ENCODE measurements around the gene ADAMTS18. TPM values are rescaled to one million over a fixed set of nuclear protein-coding genes. Genes with fewer than 3 reads are reported as not detected.

The ADAMTS18 gene
- total RNA-seq, 2 donors from 2014 or later: 0.52 to 2.6 TPM

DNA sequence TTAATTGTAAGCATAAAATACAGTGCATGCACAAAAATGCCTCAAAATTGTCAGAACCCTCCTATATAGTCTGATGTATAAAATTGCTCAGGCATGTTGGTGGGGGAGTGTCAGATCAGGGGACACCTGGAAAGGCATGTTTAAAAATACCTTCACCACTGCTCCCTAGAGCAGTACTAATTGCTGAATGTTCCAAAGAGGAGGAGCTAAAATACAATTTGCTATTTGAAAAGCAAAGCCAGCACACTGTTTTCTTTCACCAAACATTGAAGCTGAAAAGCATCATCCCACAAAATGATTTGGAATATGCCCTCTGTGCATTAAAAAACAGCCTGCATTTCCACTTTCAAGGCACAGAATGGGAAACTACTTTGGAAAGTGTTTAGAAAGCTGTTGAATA, 2.6 kb downstream of the ADAMTS18 start:
- Histone ChIP-seq H3K4me3 (no peak overlapping the region), H3K4me1 (peaks cover 15% of the 10 kb centered on the region), H3K36me3 (replicated peaks in 1 of 2; ENCODE audit: insufficient read depth in 1 of 2, low read depth in 2 of 2) (no peaks in the 10 kb centered on the region), H3K27me3 (no peaks in the 10 kb centered on the region), H3K27ac (no peak overlapping the region), H3K9me3 (no peaks in the 10 kb centered on the region)
- no peak for ATAC-seq
- no peak for DNase-seq
- no peak for TF ChIP-seq POLR2A (IDR thresholded peaks at IDR 0.05)
- TF ChIP-seq, protein P1, sequence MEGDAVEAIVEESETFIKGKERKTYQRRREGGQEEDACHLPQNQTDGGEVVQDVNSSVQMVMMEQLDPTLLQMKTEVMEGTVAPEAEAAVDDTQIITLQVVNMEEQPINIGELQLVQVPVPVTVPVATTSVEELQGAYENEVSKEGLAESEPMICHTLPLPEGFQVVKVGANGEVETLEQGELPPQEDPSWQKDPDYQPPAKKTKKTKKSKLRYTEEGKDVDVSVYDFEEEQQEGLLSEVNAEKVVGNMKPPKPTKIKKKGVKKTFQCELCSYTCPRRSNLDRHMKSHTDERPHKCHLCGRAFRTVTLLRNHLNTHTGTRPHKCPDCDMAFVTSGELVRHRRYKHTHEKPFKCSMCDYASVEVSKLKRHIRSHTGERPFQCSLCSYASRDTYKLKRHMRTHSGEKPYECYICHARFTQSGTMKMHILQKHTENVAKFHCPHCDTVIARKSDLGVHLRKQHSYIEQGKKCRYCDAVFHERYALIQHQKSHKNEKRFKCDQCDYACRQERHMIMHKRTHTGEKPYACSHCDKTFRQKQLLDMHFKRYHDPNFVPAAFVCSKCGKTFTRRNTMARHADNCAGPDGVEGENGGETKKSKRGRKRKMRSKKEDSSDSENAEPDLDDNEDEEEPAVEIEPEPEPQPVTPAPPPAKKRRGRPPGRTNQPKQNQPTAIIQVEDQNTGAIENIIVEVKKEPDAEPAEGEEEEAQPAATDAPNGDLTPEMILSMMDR (IDR thresholded peaks at IDR 0.05): no peak
- intact Hi-C loops (cut with DNase I): no loop called here

DNA sequence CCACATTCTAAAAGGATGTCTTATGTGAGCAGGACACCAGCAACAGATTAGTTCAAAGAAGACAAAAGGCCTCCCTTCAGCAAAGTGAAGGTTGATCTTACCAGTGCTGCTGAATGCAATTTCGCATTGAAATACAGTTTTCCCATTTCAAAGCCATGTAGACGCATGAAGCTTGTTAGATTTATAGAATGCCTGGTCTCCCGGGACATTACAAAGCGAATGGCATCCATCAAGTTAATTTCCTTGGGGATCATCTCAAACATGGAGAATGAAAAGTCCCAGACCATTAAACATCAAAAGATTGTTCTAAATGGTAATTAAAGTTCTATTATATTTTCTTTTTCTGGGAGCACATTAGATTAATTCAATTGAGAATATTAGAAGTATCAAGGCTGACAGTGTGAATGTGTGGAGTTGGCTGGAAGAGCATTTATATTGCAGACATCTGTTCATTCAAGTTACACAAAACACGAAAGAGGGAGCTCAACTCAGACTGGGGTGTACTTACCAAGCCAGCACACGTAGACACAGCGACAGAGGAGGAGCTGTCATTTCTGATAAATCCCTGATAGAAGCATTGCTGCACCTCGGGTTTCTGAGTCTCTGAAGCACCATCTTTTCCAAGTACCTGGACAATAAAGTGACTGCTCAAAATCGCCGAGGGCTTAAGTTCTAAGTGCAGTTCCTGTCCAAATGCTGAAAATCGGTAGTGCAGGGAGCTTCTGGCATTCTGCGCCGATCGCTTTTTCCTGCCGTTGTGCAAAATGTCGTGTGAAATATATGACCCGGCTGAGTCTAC, 3.8 kb downstream of the ADAMTS18 start:
- 65 to 66% methylated on average over 17 of the region's 17 CpGs for WGBS, 2 donors
- intact Hi-C loops (cut with DNase I): no loop called here
- no peak for TF ChIP-seq POLR2A (IDR thresholded peaks at IDR 0.05)
- TF ChIP-seq, protein P1 (IDR thresholded peaks at IDR 0.05): no peak
- no peak overlapping the region for H3K4me3 ChIP-seq
- no peaks in the 10 kb centered on the region for H3K9me3 ChIP-seq
- no peaks in the 10 kb centered on the region for H3K36me3 ChIP-seq (replicated peaks in 1 of 2; ENCODE audit: insufficient read depth in 1 of 2, low read depth in 2 of 2)
- no peak for DNase-seq
- no peak overlapping the region for H3K27ac ChIP-seq
- peaks cover 15% of the 10 kb centered on the region for H3K4me1 ChIP-seq
- no peak for ATAC-seq
- H3K27me3 ChIP-seq: no peaks in the 10 kb centered on the region

DNA sequence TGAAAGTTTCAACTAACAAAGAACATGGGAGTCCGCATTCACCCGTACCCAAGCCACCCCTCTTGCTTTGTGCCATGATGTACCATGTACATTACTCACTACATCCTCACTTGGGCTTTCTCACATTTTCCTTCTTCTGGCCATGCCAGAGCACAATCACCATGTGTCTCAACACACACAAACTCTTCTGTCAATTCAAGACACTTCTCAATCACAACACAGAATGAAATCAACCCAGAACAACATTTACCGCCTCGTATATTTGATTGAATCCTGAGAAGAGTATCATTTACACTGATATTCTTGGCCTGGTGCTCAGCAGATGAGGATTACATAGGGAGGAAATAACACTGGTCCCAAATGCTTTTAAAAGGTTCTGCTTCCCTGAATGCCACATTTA, 4.5 kb downstream of the ADAMTS18 start:
- WGBS, 2 donors: 82 to 86% methylated on average over 4 of the region's 4 CpGs
- DNase-seq (no peak), ATAC-seq (no peak)
- no peak overlapping the region for H3K27ac ChIP-seq
- no peaks in the 10 kb centered on the region for H3K27me3 ChIP-seq
- no peak for TF ChIP-seq POLR2A (IDR thresholded peaks at IDR 0.05)
- TF ChIP-seq, protein P1 (IDR thresholded peaks at IDR 0.05): no peak
- H3K4me1 ChIP-seq: peaks cover 15% of the 10 kb centered on the region
- no peaks in the 10 kb centered on the region for H3K9me3 ChIP-seq
- H3K4me3 ChIP-seq: no peak overlapping the region
- intact Hi-C loops (cut with DNase I): no loop called here
- no peaks in the 10 kb centered on the region for H3K36me3 ChIP-seq (replicated peaks in 1 of 2; ENCODE audit: insufficient read depth in 1 of 2, low read depth in 2 of 2)

DNA sequence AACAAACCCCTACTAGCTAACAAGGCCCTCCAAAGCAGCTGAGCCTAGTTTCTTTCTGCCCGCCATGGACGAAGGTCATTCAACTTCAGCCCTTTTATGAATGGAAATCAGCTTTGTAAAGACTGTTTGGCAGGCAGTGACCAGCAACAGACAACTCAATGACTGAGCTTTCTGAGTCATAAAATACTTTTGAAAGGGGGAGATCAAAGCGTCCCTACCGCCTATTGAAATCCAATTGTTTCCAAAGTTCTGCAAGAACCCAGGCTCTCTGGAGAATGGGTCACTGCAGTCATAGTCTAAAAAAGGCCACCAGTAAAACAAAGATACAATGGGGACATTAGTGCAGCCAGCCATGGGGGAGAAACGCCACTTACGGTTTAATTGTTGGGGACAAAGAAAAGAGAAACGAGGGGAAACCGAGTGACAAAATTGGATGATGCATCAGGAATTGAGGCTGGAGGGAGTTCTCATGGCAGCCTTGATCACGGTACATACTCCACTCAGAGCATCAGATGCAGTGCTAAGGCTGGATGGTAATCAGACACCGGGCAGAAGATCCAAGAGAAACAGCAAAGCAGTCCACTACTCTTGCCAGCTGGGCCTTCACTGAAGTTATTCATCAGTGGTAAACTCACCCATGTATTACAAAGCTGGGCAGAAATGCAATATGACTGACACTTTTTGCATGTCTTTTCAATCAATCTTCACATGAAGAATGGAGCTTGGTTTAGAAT, 9.8 kb downstream of the ADAMTS18 start:
- ATAC-seq: no peak
- 77 to 84% methylated on average over 10 of the region's 10 CpGs for WGBS, 2 donors

More for the DNA sequence above, 9.8 kb downstream of the ADAMTS18 start:
- Histone ChIP-seq H3K9me3 (no peaks in the 10 kb centered on the region), H3K36me3 (replicated peaks in 1 of 2; ENCODE audit: insufficient read depth in 1 of 2, low read depth in 2 of 2) (no peaks in the 10 kb centered on the region), H3K27me3 (no peaks in the 10 kb centered on the region), H3K4me3 (no peak overlapping the region), H3K4me1 (no peaks in the 10 kb centered on the region), H3K27ac (no peak overlapping the region)
- intact Hi-C loops (cut with DNase I): no loop called here
- TF ChIP-seq POLR2A (IDR thresholded peaks at IDR 0.05): no peak
- TF ChIP-seq, protein P1 (IDR thresholded peaks at IDR 0.05): no peak
- DNase-seq: no peak

Data from body of pancreas (tissue), 4 donors.